Stimulated activated CD4-positive, alpha-beta T cell treated with anti-CD3 and anti-CD28 coated beads, TNF-alpha, amount 100 ng/mL, for 4 hours (primary cell): ENCODE measurements around the gene RPS6KA2.
"Not testable (repeated sequence)": the region's sequence is repeated elsewhere in the genome, so short reads cannot be mapped to it uniquely, and the experiment has no call there.

Experiments
- DNase-seq, 3 experiments: peaks; one replicate each; pipeline ENCODE4 v3.0.0-alpha.2; 2020; ENCODE audit warnings: low read depth in 3 of 3

RPS6KA2 gene

DNA sequence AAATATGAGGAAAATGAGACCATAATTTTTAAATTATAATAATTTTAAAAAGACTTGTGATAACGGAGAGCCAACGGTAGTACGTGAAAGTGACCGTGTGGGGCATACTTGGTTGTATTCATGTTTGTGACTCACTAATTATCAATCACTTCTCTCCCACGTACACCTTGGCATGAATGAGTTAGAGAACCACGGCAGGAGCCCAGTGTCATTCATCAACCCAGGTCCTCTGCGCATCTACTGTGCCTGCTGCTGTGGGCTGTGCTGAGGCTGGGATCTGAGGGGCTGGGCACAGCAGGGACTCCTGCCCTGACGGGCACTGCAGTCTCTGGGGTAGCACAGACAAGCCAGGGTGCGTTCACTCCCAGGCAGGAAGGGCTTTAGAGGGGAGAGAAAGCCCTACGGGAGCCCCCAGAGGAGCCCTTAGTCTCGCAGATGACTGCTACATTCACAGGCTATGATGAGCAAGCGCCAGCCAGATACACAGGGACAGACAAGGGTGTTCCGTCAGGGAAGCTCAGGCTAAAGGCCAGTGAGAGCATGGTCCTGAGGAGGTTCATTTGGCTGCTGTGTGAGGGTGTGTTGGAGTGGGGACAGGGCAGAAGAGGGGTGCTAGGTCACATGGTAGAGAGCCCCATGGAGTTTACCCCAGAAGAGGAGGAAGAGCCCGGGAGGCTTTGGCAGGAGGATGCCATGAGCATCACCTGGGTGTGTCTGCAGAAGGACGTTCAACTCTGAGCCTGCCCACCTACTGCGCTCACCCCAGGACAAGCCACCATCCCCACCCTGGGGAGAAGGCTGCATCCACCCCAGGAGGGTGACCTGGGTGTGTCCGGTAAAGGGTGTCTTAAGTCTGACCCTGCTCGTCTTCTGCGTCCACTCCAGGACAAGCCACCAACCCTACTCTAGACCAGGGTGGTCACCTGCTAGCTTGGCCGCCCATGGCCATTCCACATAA is 8.2 kb upstream of the RPS6KA2 start:
- DNase-seq = no peak

DNA sequence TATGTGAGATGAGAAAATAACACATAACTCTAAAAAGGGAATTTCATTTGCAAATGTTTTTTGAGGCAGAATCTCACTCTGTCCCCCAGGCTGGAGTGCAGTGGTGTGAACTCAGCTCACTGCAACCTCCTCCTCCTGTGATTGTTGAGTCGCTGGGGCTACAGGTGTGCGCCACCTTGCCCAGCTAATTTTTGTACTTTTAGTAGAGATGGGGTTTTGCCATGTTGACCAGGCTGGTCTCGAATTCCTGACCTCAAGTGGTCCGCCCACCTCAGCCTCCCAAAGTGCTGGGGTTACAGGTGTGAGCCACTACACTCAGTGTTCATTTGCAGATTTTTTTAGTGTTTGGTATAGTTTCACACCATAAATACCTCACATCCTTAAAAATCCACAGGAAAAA is 7.5 kb upstream of the RPS6KA2 start:
- DNase-seq = not testable (repeated sequence)

DNA sequence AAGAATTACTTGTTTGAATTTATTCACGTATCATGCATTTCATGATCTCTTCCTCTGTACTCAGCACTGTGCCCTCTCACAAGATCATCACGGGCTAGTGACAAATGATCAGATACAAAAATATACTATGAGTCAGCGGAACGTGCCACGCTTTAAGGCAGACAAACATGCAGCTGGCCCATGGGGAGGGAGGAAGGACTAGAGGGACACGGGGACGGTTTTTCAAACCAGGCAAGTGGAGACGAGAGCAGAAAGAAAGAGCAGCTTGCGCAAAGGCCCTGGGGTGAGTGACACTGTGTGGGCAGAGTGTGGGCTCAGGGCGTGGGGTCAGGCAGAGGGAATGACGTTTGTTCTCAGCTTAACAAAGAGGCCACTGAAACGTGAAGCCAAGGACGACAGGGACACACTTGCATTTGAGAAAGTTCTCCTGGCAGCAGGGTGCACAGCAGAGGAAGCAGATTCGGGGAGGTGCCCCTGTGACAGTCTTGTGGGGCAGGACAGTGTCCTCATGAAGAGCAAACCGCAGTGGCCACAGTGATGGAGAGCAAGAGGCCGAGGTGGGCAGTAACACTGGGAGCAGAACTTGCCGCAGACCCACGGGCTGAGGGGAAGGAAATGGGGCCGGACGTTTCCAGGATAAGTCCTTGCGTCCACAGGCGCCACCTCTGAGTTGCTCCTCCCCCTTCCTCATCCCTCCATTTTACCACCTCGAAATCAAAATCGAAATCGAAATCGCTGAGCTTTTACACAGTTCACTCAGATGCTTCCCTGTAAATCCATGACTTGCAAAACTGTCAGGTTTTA is 6.9 kb upstream of the RPS6KA2 start:
- DNase-seq = no peak

DNA sequence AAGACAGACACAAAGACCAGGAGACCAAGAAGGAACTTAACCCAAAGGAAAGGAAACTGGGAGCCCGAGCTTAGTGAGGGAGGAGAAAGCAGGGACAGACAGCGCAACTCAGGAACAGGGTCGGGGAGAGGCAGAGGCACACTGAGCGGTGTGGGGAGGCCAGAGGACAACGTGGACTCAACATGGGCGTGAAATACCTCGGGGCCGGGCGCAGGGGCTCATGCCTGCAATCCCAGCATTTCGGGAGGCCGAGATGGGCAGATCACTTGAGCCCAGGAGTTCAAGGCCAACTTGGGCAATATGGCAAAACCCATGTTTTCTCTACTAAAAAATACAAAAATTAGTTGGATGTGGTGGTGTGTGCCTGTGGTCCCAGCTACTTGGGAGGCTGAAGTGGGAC is 5.7 kb upstream of the RPS6KA2 start:
- DNase-seq = no peak

DNA sequence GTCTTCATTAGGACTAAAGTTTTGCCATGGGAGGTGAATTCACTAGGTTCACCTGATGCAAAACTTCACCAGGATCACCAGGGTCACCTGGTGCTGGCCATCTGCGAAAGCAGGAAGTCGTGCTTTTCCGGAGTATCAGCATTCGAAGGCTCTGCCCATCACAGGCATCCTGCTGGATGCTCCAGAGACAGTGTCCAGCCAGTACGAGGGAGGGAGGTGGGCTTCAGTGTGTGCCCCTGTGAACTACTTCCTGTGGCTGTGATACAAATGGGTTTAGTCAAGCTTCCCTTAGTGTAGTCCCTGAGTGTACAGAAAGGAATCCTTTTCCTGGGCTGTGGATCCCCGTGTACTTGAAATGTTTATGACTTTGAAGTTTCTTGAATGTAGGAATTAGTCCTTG is 3.4 kb upstream of the RPS6KA2 start:
- no peak for DNase-seq

DNA sequence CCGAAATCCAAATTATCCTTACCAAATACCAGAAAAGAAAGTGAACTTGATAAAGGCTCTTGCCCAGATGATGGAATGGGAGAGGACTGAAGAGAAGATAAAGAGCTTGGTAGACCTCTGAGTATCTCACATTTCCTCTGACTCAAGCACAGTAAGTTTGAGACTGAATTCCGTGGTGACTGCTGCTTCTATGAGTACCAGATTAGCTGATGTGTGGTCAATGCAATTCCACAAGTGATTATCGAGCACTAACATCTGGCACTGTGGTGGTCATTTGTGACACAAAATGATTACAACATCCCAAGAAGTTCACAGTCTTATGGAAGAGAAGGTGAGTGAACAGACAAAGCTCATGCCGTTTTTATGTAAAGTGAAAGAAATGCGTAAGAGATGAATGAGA is 2.6 kb upstream of the RPS6KA2 start:
- DNase-seq = no peak

DNA sequence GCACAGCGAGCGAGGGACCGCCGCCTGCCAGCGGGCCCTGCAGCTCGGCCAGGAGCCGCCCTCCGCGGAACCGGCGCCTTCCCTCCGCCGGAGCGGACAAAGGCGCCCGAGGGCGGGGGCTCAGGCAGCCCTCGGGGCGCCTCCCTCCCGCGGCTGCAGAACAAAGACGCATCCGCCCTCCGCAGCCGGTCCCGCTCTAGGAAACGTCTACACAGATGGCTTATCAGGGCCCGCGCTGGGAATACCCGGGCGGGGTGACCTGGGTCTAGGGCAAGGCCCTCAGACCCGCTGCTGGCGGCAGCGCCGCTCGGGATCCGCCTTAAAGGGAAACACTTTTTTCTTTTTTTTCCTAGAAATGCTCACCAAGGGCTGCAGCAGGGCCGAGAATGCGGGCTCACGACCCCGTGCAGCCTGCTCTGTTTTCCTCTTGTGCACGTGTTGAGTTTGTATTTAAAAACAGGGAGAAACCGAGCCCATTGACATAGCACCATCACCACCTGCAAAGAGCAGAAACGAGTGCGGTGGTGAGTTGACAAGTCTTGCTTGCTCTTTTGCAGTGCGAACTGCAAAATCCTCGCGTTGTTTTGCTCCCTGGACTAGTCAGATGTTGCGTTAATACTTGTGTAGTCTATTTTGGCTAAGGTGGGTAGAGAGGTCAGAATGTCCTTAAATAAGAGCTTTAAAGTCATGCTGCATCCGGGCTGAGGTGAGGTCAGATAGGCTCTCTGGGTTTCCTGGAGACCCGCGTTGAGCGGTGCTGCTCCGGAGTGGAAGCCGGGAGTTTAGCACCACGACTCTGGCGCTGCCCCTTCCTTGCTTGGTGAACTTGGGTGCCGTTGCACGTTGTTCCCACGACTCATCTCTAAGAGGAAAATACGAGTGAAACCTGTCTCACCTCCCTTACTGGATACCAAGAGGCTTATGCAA is 1.1 kb upstream of the RPS6KA2 start:
- DNase-seq = peak; percentile 6 to 26 (median 17)

DNA sequence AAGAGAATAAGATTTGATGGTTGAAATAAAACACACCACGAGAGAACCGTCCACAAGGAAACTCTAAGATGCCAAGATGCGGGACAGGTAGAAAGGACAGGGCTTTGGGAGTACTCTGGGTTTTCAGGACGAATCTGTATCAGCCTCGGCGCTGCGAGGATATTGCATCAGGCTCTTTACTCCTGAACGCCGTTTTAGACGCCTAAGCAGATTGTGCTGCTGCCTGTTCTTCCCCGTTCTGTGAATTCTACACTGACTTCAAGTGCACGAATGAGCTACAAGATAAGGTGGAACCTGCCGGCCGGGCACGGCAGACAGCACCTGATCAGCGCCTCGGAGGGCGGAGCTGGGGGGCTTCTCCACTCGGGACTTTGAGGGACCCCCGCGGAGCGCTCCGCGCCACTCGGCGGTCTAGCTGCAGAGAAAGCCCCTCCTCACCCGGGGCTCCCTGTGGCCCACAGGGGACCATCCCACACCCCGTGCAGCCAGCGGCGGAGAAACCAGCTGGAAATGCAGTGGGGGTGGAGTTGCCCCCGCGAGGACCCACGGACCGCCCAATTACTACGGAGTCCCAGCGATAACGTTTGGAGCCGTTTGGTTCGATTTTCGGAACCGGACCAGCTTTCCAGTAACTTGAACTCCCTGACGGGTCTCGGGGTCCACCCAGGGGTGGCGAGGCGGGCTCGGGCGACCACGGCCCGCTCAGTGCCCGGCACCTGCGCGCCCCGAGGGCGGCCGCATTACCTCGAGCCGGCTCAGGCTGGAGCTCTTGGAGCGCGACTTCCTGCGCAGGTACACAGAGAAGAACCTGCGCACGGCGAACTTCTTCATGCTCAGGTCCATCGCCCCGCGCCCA is 646 bp downstream of the RPS6KA2 start:
- peak in 2 of 3 experiments; percentile 13 to 16 for DNase-seq

DNA sequence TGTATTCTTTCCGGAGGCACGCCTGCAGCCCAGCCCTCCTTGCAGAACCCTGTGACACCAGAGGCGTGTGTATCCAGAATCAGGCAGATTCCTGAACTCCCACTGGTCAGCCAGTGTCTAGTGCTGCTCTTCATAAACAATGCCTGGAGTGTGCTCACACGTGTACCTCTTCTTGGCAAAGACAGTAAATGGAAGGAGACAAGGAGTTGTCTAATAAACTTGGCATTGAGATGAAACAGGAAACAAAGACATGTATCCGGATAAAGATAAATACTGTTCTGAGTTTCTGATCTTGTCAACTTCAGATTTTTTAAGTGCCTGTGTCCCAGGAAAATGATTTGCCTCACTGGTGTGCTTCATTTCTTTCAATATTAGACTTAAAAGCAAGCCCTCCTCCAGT is 1.7 kb downstream of the RPS6KA2 start:
- no peak for DNase-seq

DNA sequence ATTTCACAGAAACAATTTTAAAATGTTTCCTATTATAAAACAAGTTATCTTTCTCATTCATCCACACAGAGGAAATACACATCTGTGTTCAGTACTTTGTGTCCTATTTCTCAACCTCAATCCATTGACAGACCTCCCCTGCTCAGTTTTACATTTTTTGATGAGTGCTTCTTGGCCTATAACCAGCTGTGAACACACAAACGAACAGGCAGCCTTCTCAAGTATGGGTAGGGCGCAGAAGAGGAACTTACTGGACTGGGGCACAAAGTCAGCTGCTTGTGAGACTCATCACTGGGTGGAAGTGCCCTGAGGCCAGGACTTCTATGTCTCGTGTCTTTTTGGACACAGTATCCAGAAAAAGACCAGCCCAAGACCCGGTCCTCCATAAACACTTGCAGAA is 2.8 kb downstream of the RPS6KA2 start:
- DNase-seq = no peak

DNA sequence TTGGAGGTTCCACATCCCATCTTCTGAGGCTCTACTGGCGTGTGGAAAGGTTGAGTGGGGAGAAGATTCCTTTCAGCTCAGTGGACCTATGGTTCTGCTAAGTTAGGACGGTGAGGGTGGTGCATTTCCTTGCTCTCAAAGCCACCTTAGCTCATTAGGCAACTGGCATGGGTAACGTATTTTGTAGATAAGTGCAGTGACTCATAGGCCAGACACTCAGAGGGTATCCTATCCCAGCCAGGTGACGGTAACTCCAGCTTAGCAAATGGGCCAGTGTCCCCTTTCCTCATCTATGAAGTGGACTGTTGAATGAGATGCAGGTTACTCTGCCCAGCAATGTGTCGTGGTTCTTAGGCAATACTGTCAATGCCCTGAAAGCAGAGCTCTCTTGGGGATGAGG is 3.7 kb downstream of the RPS6KA2 start:
- DNase-seq = no peak

DNA sequence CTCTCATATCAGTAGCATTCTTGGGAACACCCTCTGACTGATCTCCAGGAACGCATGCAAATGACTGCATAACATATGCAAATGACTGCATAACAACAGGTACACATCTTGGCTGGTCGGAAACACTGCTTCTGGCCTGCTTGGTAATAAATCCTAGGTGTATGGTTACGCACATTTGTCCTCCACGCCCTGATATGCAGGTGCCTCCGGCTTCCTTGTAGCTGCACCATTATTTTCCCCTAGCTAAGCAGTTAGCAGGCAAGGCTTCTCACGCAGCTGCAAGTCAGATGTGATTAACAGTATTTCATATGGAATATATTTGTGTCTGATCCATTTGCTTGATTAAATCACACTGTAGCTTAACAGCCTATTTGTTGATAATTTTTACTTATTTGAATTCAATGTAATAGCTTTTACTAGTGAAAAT is 5.9 kb downstream of the RPS6KA2 start:
- no peak for DNase-seq

DNA sequence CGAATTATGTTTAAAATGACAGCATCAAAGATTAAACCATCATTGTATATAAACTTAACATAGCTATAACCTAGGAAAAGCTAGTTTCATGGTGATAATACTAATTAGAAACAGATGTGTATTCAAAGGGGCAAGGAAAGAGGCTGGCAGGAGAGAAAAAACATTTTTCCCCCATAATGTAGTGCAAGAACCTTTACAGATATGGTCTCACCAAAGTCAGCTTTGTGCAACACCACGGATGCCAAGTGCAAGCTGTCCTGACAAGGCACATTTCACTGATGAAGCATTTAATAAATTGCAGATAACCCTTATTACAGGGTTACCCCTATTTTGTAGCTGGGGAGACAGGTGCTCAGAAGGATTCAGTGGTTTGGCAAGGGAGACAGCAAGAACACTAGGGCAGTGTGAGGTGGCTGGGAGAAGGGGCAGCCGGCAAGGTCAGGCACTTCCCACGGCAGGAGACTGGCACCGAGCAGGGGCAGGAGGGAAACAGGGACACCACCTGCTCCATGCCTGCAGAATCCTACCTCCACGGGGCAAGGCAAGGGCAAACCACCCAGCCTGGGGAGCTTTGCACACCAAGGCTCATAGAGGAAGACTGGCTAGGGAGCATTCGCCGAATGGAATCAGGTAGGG is 6.5 kb downstream of the RPS6KA2 start:
- no peak for DNase-seq

DNA sequence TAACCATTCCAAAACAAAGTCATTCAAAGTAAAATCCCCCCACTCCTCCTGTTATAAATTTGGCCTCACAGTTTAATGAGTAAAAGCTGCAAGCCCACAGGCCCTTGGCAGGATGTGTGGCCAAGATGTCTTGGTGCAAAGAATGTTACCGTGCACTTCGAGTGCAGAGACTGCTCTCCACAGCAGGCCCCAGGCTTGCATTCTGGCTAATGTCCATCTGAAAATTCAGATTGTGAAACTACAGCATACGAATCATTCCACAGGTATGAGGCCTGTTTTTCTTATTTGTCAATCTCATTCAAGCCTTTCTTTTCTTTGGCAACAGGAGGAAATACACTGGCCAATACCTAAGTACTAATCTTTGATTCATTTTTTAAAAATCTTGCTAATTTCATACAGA is 7.1 kb downstream of the RPS6KA2 start:
- DNase-seq = no peak

DNA sequence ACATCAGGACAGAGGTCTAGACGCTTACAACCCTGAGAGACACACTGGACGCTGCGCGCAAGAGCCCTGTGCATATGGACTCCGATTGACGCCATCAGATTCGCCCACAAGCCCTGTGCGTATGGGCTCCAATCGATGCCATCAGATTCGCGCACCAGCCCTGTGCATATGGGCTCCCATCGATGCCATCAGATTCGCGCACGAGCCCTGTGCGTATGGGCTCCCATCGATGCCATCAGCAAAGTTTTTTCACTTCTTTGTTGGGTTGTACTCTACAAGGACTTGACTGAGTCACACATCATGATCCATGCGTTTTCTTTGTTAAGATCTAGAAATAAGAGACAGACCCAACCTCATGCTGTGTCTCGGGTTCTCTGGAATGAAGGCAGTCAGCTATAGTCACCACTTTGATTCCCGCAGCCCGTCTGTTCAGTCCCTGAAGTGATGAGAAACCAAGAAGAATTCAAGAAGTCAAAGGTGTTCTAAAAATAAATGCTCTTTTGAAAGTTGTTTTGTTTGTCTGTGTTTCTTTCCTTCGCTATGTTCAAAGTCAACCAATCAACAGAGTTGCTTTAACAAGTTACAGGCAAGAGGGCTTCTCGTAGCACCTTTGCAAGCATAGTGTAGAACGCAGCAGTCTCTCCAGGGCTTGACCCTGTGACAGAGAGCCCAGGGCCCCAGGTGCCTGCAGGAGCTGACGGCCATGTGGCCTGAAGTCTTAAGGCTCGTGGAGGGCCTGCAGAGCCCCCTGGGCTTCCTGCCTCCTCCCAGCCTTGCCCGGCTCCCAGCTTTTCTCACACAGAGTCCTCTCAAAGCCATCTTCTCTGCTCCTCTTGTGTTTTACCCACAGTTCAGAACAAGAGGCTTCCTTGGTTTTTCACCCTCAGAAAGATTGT is 7.9 kb downstream of the RPS6KA2 start:
- DNase-seq = no peak

DNA sequence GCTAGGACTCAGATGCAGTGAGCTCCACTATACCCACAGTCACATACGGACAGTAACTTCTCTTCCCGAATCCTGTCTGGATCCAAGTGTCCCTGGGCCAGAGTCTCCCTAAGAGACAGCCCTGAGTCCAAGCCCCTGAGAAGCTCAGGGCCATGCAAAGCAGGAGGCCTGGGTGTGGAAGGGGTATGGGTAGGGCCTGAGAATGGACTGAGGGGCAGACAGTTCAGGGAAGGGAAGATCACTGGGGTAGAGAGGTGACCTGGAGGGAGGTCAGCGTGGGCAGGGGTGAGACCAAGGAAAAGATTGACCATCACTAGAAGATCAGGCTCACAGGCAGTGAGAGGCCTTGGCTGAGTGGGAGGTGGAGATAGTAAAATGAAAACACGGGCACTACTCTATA is 8.8 kb downstream of the RPS6KA2 start:
- no peak for DNase-seq

DNA sequence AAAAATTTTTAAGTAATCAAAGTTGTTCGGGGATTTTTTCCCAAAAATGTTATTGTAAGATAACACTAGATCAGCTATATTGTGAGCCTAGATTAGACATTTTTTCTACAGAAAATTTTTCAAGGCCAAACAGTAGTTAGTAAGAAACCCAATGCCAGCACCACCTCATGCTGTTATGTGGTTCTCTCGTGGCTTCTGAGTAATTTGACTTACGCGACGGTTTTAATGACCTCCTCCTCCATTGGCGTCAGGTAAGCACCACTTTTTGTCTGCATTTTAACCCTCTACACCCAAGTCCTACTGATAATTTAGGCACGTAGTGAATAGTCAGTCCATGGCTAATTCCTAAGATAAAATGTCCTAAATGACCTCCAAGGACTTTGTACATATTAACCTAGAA is 9.7 kb downstream of the RPS6KA2 start:
- DNase-seq = no peak

DNA sequence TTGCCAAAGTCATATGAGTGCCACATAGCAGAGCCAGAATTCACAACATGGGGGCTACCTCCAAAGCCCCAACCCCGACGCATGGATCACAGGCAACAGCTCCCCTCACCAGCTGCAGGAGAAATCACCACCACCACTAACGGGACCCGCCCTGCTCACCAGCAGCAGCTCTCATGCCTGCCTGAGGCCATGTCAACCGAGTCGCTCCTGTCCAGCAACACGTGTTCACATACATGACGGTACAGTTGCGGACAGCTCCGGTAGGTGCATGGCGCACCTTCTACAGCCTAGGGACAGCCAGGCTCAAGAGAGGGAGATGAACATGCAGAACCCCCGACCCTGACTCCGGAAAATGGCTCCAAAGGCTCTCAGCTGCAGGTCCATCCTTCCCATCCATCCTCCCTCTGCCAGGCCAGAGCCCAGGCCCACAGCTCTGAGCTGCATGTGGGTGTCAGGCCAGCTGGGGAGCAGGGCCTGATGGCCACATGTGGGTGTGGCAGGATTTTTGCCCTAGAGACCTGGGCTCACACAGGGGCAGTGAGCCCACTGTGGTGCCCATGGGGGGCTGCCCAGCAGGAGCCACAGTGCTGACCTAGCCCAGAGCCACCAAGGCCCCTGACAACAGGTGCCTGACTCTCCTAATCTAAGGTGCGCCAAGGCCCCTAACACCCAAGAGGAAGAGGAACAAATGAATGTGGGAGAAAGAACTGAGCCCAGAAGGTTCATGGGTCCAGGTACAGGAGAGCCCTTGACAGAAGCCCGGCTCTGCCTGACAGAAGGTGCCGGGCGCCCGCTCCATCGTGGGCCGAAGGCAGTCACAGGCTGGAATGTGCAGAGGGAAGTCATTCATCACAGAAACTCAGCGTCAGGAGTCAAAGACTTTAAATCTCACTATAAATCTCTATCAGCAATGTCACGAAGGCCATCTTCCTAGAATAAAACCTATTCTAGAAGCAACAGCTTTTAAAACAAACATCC is 10.5 kb downstream of the RPS6KA2 start:
- DNase-seq = no peak
